Osteoblast (primary cell): ENCODE results near the gene DSP. TPM values are rescaled to one million over a fixed set of nuclear protein-coding genes. Genes with fewer than 3 reads are reported as not detected.

Experiments used
- DNase-seq: peaks from one replicate; pipeline ENCODE4 v3.0.0; 2011; ENCODE audit warnings: low spot score, mixed read lengths; ENCODE audit not compliant: insufficient read length; ENCODE audit errors: missing footprints
- H2AFZ ChIP-seq: 2 replicates; pipeline ENCODE4 v1.6.0; 2011; ENCODE audit warnings: mild to moderate bottlenecking, low read length
- H3K27ac ChIP-seq: 2 replicates; pipeline ENCODE4 v1.5.1; 2011; ENCODE audit warnings: mild to moderate bottlenecking, low read depth, low read length, moderate library complexity
- H3K27me3 ChIP-seq: 2 replicates; pipeline ENCODE4 v1.6.0; 2012; ENCODE audit warnings: mild to moderate bottlenecking, control low read depth, inconsistent platforms, low read length, moderate library complexity; ENCODE audit not compliant: insufficient read depth
- H3K36me3 ChIP-seq: 2 replicates; pipeline ENCODE4 v1.5.1; 2011; ENCODE audit warnings: mild to moderate bottlenecking, low read length, control low read depth, moderate library complexity; ENCODE audit not compliant: insufficient read depth
- H3K4me1 ChIP-seq: 2 replicates; pipeline ENCODE4 v1.5.1; 2011; ENCODE audit warnings: mild to moderate bottlenecking, low read length, control low read depth, moderate library complexity; ENCODE audit not compliant: insufficient read depth
- H3K4me2 ChIP-seq: 2 replicates; pipeline ENCODE4 v1.6.0; 2011; ENCODE audit warnings: mild to moderate bottlenecking, low read length; ENCODE audit not compliant: insufficient read depth
- H3K4me3 ChIP-seq: fragments of 200-600 bp; sonication (generic); 3 replicates; pipeline ENCODE4 v1.5.1; 2012; ENCODE audit warnings: mild to moderate bottlenecking, low read length, inconsistent platforms; ENCODE audit not compliant: insufficient read depth
- H3K79me2 ChIP-seq: 2 replicates; pipeline ENCODE4 v1.6.0; 2012; ENCODE audit warnings: mild to moderate bottlenecking, low read length, control low read depth, inconsistent platforms; ENCODE audit not compliant: insufficient read depth
- H3K9me3 ChIP-seq: 2 replicates; pipeline ENCODE4 v1.5.1; 2011; ENCODE audit warnings: low read depth, low read length, control low read depth
- H4K20me1 ChIP-seq: 2 replicates; pipeline ENCODE4 v1.6.0; 2012; ENCODE audit warnings: mild to moderate bottlenecking, low read length, control low read depth; ENCODE audit not compliant: insufficient read depth
- CTCF ChIP-seq: IDR thresholded peaks from 2 replicates; pipeline ENCODE4 v1.5.1; 2011; ENCODE audit warnings: mild to moderate bottlenecking, low read depth, low read length, moderate library complexity; ENCODE audit errors: extremely low read depth
- total RNA-seq: library from RNA; depleted of rRNA; stranded (reverse); fragments of >200 nt; gene quantifications from 2 replicates; pipeline ENCODE4 v1.2.3, GENCODE V29; 2012

DSP gene
- total RNA-seq, 1 donor, result 84.0 TPM

GRCh38 chr6:7628479-7628878 is 87.0 kb downstream of the DSP start:
- DNase-seq, result peak; percentile 84
- Histone ChIP-seq H4K20me1 (no peaks in the 10 kb centered on the region), H3K27ac (no peak overlapping the region), H2AFZ (no peak overlapping the region), H3K4me1 (peaks cover 18% of the 10 kb centered on the region), H3K4me3 (no peak overlapping the region), H3K9me3 (no peaks in the 10 kb centered on the region), H3K27me3 (no peaks in the 10 kb centered on the region), H3K79me2 (no peaks in the 10 kb centered on the region), H3K36me3 (no peaks in the 10 kb centered on the region), H3K4me2 (peak overlapping the region; percentile 8)
- no peak for TF ChIP-seq CTCF

GRCh38 chr6:7628909-7629308 is 87.4 kb downstream of the DSP start:
- DNase-seq, result no peak

GRCh38 chr6:7629321-7629720 is 87.8 kb downstream of the DSP start:
- H3K4me1 ChIP-seq, result peaks cover 18% of the 10 kb centered on the region
- no peak overlapping the region for H3K4me2 ChIP-seq
- no peaks in the 10 kb centered on the region for H3K9me3 ChIP-seq
- H3K4me3 ChIP-seq, result no peak overlapping the region
- DNase-seq, result peak; percentile 63
- no peaks in the 10 kb centered on the region for H3K79me2 ChIP-seq
- no peak overlapping the region for H2AFZ ChIP-seq
- H3K27ac ChIP-seq, result no peak overlapping the region
- TF ChIP-seq CTCF, result no peak
- no peaks in the 10 kb centered on the region for H4K20me1 ChIP-seq
- H3K27me3 ChIP-seq, result no peaks in the 10 kb centered on the region
- H3K36me3 ChIP-seq, result no peaks in the 10 kb centered on the region

More at GRCh38 chr6:7628909-7629308, 87.4 kb downstream of the DSP start:
- Histone ChIP-seq H2AFZ (no peak overlapping the region), H3K4me3 (no peak overlapping the region), H3K36me3 (no peaks in the 10 kb centered on the region), H3K27ac (no peak overlapping the region), H4K20me1 (no peaks in the 10 kb centered on the region), H3K4me1 (peaks cover 18% of the 10 kb centered on the region), H3K9me3 (no peaks in the 10 kb centered on the region), H3K27me3 (no peaks in the 10 kb centered on the region), H3K79me2 (no peaks in the 10 kb centered on the region), H3K4me2 (peak overlapping the region; percentile 8)
- TF ChIP-seq CTCF, result no peak

GRCh38 chr6:7630792-7631191 is 89.3 kb downstream of the DSP start:
- no peak overlapping the region for H3K4me2 ChIP-seq
- H3K36me3 ChIP-seq, result no peaks in the 10 kb centered on the region
- TF ChIP-seq CTCF, result no peak
- H2AFZ ChIP-seq, result no peak overlapping the region
- no peak overlapping the region for H3K4me3 ChIP-seq
- DNase-seq, result no peak
- H4K20me1 ChIP-seq, result no peaks in the 10 kb centered on the region
- H3K79me2 ChIP-seq, result no peaks in the 10 kb centered on the region
- H3K27ac ChIP-seq, result no peak overlapping the region
- H3K27me3 ChIP-seq, result no peaks in the 10 kb centered on the region
- no peaks in the 10 kb centered on the region for H3K9me3 ChIP-seq
- peaks cover 14% of the 10 kb centered on the region for H3K4me1 ChIP-seq
